Suprapubic skin (tissue), 4 donors: ENCODE results near the gene MRPL22.

Experiments
- POLR2A ChIP-seq, 2 donors: fragments of 450-650 bp; IDR thresholded peaks; one replicate each; pipeline ENCODE4 v1.6.1; 2017; ENCODE audit warnings: antibody characterized with exemption in 2 of 2, mild to moderate bottlenecking in 2 of 2, moderate library complexity in 2 of 2
- POLR2AphosphoS5 ChIP-seq, 3 donors: sonication (generic); formaldehyde crosslinking; IDR thresholded peaks; one replicate each; pipeline ENCODE4 v1.6.1; 2017; ENCODE audit warnings: antibody characterized with exemption in 3 of 3
- TF ChIP-seq, protein P1 (sequence below), 2 donors: fragments of 200-600 bp in 1 of 2; fragments of 450-650 bp in 1 of 2; sonication (generic) in 1 of 2; IDR thresholded peaks; one replicate each; pipeline ENCODE4 v1.5.1; 2016 to 2019; ENCODE audit warnings: antibody characterized with exemption in 2 of 2, mild to moderate bottlenecking in 1 of 2, moderate library complexity in 1 of 2

DNA sequence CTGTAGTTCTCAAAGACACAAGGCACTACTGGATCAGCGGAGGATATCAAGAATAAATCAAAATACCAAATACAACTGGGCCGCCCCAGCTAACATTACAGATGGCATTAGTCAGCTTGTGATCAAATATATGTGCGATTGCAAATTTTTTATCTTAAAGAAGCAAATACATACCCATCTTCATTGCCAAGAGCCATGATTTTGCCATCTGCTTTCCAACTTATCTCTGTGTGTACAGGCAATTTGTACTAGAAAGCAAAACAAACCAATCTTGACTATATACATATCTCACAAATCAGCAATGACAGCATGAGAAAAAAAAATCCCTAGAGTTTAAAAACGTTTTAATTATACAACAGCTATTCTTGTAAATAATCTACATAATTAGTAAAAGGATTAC is 23.1 kb upstream of the MRPL22 start:
- TF ChIP-seq, protein P1, sequence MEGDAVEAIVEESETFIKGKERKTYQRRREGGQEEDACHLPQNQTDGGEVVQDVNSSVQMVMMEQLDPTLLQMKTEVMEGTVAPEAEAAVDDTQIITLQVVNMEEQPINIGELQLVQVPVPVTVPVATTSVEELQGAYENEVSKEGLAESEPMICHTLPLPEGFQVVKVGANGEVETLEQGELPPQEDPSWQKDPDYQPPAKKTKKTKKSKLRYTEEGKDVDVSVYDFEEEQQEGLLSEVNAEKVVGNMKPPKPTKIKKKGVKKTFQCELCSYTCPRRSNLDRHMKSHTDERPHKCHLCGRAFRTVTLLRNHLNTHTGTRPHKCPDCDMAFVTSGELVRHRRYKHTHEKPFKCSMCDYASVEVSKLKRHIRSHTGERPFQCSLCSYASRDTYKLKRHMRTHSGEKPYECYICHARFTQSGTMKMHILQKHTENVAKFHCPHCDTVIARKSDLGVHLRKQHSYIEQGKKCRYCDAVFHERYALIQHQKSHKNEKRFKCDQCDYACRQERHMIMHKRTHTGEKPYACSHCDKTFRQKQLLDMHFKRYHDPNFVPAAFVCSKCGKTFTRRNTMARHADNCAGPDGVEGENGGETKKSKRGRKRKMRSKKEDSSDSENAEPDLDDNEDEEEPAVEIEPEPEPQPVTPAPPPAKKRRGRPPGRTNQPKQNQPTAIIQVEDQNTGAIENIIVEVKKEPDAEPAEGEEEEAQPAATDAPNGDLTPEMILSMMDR (IDR thresholded peaks at IDR 0.05) = no peak
- no peak for TF ChIP-seq POLR2AphosphoS5 (IDR thresholded peaks at IDR 0.05)
- TF ChIP-seq POLR2A (IDR thresholded peaks at IDR 0.05) = no peak
